Left cardiac atrium (tissue), 4 donors: Measurements from ENCODE around the gene CCNL1. TPM values are rescaled to one million over a fixed set of nuclear protein-coding genes. Genes with fewer than 3 reads are reported as not detected.
"Not testable (repeated sequence)": the region's sequence is repeated elsewhere in the genome, so short reads cannot be mapped to it uniquely, and the experiment has no call there.

ENCODE experiments used
- ATAC-seq, 2 donors: fragments of 200-7000 bp; cut with Tn5 transposase; one replicate each; pipeline ENCODE4 v1.9.1; 2020; ENCODE audit warnings: mild to moderate bottlenecking in 2 of 2, moderate library complexity in 2 of 2
- DNase-seq: peaks from one replicate; pipeline ENCODE4 v3.0.0-alpha.2; 2020
- intact Hi-C, 2 donors: fragments of 100-400 bp; cut with DNase I; formaldehyde crosslinking; loops; one replicate each; pipeline versions ENCODE4 v1.14.1 to v1.15.1; 2022 to 2023
- long read RNA-seq: library from polyadenylated mRNA; unstranded; transcript quantifications from one replicate; pipeline ENCODE4 v2.0.0, GENCODE V29; 2021
- total RNA-seq, 2 donors: library from RNA; stranded (reverse); fragmentation: NEBNext Ultra II Directional; extraction: Animal tissue kit (Norgen Biotek cat#: 25700); gene quantifications; one replicate each; pipeline ENCODE4 v1.2.1, GENCODE V29; 2021
- donor health status: DM: no; HTN: yes; CAD: no.
- donor health status: DM: no; HTN: yes; CAD: no; lungs with severe emphysema.
- donor health status: DM: yes; HTN: yes; CAD: no.
- donor health status: Dilated cardiomyopathy.

Gene CCNL1
- 10 to 100 TPM; 44.9 to 64.2 TPM for total RNA-seq
- long read RNA-seq, partial matches to known transcripts: 3 of 20 reads
- long read RNA-seq, other reads (novel, unspliced or antisense): 13 of 20 reads

DNA sequence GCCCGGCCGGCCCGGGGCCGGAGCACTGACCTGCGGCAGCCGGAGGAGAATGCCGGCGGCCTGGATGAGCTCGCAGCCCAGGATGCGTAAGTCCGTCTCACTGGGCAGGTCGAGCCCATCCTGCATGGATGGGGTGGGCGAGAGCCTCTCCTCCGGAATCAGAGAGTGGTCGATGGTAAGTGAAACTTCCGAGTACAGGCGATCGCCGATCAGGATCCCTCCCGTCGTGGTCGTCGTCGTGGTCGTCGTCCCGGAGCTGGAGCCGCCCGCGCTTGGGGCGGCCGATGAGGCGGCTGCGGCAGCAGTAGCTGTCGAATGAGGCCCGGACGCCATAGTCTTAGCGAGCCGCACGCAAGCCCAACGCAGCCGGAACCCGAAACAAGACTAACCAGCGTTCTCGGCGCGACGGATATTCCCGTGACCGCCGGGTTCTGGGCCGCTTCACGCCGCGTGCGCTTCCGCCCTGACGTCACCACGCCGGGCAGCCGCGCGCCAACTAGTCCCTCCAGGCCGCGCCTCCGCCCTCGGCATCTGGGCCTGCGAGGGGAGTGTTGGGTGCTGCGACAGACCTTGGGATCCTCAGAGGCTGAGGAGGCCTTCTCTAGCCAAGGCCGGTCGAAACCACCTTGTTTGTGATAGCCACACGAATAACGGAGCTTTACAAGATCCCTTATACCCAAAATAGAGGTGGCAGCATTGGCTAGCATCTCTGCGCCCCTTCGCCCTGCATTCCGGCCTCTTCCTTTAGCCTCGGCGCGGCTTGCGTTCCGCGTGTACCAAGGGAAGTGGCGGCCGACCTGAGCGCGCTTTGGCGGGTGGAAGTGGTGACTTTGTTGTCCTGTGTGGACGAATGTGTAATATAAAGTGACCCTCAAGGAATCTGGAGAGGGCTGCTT is at the start of gene CCNL1:
TSS of gene CCNL1 (minus strand) at position 386 of the 896 bp plus-strand sequence. CDS start at position 333, 53 bp downstream.
- DNase-seq (peak; percentile 98), ATAC-seq (peak; percentile 94)
- intact Hi-C loops: loop anchor here in 1 of 2 donors (1.0 kb wide), 1 partner anchor 14 kb away; no protein-coding TSS in a partner anchor

DNA sequence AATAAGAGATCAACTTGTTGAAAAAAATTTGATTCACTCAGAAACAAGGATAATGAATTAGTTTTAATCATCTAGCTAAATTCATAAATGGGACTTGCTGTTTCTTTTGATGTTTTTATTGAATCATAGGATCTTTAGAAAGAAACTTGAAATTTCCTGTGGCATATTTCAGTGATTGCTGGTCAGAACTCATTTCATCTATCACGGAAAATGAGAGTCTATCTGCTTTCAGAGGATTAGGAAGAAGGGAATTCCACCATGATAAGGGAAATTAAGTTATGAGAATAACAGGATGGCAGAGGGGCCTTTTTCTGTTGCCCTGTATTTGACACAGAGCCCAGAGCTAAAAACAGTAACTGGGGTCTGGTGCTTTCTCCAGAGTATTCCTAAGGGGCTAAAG is 44.9 kb upstream of the CCNL1 start:
- no peak for DNase-seq
- intact Hi-C loops: no loop called here
- ATAC-seq: no peak

DNA sequence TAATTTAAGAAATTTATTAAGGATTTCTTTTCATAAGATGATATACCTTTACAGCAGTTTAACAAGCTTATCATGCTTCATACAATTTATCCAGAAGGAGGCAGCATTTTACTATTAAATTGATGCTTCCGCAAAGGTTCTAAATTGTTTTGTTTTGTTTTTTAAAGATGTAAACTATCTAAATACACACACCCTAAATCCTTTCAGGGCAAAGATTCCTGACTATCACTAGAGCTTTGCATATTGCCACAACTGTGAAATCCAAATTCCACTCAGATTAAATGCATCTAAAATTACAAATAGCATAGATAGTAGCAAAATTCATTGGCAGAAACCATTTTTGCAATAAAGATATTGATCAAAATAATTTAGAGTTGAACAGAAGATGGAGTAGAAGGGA is 44.5 kb upstream of the CCNL1 start:
- intact Hi-C loops: no loop called here
- ATAC-seq (no peak), DNase-seq (no peak)

DNA sequence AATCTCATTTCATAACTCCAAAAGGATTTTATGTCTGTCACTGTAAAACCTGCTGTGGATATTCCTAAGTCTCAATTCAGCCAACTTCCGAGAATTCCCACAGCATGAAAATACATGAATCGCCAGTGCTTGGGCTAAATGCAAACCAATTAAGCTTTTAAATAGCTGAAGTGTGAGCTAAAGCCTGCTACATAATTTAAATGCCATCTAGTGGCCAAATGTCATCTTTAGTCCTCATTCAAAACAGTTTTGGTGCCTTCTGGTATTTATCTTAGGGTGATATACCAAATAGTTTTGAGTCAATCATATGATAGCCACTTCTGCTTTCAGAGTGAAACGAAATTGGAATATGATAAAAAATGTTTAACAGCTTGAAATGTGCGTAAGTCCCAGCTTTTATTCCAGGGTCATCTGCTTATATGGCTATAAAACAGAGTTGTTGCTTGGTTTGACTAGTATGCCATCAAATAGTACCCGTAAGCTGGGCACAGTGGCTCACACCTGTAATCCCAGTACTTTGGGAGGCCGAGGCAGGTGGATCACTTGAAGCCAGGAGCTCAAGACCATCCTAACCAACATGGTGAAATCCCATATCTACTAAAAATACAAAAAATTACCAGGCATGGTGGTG is 41.8 kb upstream of the CCNL1 start:
- DNase-seq (no peak), ATAC-seq (peak; percentile 57 to 63)
- intact Hi-C loops: loop anchor here (2.0 kb wide), 1 partner anchor 291 kb away; no protein-coding TSS in a partner anchor

DNA sequence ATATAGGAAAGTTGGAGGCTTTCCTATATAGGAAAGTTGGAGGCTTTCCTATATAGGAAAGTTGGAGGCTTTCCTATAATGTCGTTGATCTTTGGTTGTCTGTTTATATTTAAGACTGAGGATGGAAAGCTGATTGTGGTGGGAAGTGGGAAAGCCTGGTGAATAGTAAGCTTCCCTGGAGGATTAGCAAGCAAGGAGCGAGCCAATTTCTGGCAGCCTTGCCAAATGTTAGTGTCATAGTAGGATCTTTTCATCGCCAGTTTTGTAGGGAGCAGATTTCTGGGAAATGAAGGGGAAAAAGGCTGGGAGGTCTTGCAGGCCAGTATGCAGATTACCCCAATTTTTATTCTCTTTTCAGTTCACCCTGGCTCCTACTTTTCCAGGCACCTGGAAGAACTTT is 39.9 kb upstream of the CCNL1 start:
- intact Hi-C loops: no loop called here
- ATAC-seq (no peak), DNase-seq (no peak)

DNA sequence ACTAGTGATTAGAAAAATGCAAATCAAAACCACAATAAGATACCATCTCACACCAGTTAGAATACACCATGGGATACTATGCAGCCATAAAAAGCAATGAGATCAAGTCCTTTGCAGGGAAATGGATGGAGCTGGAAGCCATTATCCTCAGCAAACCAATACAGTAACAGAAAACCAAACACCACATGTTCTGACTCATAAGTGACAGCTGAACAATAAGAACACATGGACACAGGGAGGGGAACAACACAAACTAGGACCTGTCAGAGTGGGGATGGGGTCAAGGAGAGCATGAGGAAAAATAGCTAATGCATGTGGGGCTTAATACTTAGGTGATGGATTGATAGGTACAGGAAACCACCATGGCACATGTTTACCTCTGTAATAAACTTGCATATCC is 36.0 kb upstream of the CCNL1 start:
- intact Hi-C loops: no loop called here
- no peak for ATAC-seq
- no peak for DNase-seq

DNA sequence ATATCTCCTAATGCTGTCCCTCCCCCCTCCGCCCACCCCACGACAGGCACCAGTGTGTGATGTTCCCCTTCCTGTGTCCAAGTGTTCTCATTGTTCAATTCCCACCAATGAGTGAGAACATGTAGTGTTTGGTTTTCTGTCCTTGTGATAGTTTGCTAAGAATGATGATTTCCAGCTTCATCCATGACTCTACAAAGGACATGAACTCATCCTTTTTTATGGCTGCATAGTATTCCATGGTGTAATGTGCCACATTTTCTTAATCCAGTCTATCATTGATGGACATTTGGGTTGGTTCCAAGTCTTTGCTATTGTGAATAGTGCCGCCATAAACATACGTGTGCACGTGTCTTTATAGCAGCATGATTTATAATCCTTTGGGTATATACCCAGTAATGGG is 31.2 kb upstream of the CCNL1 start:
- ATAC-seq, DNase-seq, intact Hi-C loops: not testable (repeated sequence)

DNA sequence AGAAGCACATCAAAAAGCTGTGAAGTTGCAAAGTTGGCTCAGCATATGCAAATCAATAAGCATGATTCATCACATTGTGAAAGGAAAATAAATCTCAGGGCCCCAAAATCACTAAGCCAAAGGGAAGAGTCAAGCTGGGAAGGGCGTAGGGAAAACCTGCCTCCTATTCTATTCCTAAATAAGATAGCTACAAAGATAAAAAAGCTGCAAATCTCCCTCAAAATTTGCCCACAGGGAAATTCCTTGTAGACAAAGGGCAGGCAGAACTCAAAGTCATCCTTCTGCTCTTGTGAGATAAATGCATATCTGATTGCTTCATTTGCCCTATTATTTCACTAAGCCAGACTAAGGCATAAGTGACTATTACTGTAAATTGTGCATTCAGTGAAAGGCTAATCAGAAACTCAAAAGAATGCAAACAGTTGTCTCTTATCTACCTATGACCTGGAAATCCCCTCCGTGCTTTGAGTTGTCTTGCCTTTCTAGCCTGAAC is 30.5 kb upstream of the CCNL1 start:
- DNase-seq: no peak
- ATAC-seq: no peak

DNA sequence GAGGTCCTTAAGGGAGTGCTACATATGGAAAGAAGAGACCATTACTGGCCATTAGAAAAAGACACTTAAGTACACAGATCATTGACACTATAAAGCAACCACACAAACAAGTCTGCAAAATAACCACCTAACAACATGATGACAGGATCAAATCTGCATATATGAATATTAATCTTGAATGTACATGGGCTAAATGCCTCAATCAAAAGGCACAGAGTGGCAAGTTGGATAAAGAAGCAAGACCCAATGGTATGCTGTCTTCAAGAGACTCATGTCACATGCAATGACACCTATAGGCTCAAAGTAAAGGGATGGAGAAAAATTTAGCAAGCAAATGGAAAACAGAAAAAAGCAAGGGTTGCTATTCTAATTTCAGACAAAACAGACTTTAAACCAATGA is 28.4 kb upstream of the CCNL1 start:
- ATAC-seq: no peak
- intact Hi-C loops: no loop called here

More for the DNA sequence above, 30.5 kb upstream of the CCNL1 start:
- intact Hi-C loops: no loop called here

DNA sequence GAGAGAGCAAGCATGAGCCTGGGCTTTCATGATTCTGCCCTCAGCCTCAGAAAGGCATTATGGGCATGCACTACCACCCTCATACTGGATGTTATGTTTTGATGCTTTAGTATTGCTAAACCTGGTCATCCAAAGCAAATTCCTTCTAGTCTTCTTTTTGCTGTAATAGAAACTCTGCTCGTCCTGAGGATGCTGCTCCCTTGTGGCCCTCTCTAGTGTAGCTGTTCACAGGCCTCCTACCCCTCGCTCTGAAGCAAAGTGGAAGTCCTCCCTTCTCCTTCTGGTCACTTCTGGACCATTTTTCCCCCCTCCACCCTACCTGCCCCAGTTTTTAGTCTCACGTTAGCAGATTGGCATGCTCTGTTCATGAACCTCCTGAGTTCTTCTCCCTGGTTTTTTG is 22.9 kb upstream of the CCNL1 start:
- DNase-seq (no peak), ATAC-seq (no peak)
- intact Hi-C loops: no loop called here

More for the DNA sequence above, 28.4 kb upstream of the CCNL1 start:
- no peak for DNase-seq

DNA sequence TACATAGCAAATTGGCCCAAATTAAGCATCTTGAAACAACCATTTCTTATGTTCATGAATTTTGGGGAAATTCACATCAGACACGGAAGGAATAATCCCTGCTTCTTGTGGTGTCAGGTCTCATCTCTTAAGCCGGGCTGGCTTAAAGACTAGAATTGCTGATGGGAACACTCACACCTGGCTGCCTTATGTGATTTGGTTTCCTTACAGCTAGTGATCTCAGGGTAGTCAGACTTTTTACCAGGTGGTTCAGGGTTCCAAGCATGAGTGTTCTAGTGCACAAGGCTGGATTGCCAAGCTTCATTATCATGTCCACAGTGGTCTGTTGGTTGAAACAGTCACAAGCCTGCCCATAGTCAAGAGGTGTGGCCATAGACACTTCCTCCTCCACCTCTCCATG is 20.3 kb upstream of the CCNL1 start:
- intact Hi-C loops: no loop called here
- DNase-seq: no peak
- no peak for ATAC-seq

DNA sequence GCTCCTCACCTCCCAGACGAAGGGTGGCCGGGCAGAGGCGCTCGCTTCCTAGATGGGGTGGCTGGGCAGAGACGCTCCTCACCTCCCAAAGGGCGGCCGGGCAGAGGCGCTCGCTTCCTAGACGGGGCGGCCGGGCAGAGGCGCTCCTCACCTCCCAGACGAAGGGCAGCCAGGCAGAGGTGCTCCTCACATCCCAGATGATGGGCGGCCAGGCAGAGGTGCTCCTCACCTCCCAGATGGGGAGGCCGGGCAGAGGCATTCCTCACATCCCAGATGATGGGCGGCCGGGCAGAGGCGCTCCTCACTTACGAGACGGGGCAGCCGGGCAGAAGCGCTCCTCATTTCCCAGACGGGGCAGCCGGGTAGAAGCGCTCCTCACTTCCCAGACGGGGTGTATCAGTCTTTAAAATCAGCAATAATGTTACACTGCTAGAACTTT is 19.4 kb upstream of the CCNL1 start:
- intact Hi-C loops: no loop called here
- ATAC-seq (no peak), DNase-seq (no peak)

DNA sequence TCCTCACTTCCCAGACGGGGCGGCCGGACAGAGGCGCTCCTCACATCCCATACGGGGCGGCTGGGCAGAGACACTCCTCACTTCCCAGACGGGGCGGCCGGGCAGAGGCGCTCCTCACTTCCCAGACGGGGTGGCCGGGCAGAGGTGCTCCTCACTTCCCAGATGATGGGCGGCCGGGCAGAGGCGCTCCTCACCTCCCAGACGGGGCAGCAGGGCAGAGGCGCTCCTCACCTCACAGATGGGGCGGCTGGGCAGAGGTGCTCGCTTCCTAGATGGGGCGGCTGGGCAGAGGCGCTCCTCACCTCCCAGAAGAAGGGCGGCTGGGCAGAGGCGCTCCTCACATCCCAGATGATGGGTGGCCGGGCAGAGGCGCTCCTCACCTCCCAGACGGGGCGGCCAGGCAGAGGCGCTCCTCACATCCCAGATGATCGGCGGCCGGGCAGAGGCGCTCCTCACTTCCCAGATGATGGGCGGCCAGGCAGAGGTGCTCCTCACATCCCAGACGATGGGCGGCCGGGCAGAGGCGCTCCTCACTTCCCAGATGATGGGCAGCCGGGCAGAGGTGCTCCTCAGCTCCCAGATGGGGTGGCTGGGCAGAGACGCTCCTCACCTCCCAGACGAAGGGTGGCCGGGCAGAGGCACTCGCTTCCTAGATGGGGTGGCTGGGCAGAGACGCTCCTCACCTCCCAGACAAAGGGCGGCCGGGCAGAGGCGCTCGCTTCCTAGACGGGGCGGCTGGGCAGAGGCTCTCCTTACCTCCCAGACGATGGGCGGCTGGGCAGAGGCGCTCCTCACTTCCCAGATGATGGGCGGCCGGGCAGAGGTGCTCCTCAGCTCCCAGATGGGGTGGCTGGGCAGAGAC is 18.8 kb upstream of the CCNL1 start:
- ATAC-seq, intact Hi-C loops, DNase-seq: not testable (repeated sequence)

DNA sequence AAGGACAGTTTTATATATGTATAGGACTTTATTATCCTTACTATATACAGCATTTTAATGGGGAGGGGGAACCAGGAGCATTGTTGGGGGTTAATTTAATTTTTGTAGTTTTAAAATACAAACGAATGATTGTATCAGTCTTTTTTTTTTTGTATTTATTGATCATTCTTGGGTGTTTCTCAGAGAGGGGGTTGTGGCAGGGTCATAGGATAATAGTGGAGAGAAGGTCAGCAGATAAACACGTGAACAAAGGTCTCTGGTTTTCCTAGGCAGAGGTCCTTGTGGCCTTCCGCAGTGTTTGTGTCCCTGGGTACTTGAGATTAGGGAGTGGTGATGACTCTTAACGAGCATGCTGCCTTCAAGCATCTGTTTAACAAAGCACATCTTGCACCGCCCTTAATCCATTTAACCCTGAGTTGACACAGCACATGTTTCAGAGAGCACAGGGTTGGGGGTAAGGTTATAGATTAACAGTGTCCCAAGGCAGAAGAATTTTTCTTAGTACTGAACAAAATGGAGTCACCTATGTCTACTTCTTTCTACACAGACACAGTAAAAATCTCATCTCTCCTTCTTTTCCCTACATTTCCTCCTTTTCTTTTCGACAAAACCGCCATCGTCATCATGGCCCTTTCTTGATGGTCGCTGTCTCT is 18.0 kb upstream of the CCNL1 start:
- intact Hi-C loops, ATAC-seq, DNase-seq: not testable (repeated sequence)

DNA sequence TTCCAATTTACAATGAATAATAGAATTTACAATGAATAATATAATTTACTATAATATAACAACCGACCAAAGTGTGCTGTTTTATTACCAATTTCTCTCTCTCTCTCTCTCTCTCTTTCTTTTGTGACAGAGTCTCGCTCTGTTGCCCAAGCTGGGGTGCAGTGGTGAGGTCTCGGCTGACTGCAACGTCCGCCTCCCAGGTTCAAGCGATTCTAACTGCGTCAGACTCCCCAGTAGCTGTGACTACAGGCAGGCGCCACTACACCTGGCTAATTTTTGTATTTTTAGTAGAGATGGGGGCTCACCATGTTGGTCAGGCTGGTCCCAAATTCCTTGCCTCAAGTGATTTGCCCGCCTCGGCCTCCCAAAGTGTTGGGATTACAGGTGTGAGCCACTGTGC is 17.0 kb upstream of the CCNL1 start:
- ATAC-seq (no peak), DNase-seq (no peak)
- intact Hi-C loops: no loop called here

DNA sequence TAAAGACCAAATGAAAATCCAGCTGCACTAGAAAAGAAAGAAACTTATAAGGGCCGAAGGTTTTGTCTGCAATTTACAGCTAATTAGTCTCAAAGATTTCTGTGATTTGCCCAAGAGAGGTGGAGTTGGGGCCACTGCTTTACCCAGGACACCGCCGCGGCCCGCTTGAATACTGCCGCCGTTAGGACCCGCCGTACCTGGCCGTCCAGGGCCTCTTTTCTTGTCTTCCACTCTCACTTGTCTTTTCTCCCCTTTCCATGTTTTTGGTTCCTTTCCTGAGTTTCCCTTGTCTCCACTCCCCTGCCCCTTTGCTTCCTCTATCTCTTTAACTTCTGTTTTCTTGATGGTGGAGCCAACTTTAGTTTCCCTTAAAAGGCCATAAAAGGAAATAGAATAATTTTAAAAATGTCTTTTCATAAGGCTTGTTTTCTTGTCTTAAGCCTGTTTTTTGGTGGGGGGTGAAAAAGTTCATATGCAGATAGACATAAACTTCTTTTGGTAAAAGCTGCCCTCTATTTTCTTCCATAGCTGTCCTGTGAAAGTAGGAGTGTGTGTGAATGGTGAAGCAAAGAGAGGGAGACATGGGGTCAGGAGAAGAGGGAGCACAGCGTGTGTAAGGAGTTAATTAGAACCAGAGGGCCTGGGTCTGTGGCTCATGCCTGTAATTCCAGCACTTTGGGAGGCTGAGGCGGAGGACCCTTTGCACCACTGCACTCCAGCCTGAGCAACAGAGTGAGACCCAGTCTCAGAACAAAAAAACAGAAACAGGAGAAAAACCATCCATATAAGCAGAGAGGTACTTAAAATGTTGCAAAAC is 16.0 kb upstream of the CCNL1 start:
- intact Hi-C loops: no loop called here
- DNase-seq (no peak), ATAC-seq (peak; percentile 8 to 39)

DNA sequence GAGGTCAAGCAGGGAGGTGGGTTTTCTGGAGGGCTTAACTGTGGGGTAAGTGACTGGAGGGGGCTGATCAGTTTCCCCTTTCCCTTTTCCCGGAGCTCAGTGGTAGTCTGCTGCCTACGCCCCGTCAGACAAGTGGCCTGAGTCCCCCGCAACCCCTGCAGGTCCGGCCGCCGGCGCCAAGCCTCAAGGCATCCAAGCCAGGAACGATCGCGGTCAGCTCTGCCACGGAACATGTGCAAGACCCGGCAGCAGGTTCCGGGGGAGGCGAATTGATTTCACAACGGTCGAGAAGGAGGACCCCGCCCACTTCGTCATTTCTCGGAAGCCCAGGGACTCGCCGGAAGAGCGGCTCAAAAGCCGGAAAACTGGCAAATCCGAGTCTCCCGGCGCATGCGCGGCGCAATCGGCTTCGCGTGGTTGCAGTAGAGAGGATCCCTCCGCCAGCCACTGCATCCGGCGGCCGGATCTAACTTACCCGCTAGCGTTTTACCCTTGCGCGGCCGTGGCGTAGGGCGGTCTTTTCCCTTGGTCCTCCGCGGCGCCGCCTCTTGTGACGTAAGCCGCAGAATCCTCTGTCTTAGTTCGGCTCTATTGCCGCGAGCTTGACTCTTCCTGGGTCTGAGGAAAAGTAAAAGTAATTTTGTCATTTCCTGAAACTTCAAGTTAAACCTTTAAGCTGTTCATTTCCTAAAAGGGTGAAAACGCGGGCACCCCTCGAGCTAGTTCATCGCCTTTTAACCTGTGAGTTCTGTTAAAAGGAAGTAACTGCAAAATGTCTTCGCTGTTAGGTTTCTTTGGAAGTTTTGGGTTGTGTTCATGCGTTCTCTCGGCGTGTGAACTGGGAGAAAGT is 14.9 kb upstream of the CCNL1 start:
- intact Hi-C loops: loop anchor here in 1 of 2 donors (1.0 kb wide), 1 partner anchor 15 kb away; the partner anchor contains the start of gene CCNL1
- ATAC-seq: peak; percentile 97
- peak; percentile 100 for DNase-seq
